ENCODE results near the gene THAP11. TPM values are rescaled to one million over a fixed set of nuclear protein-coding genes. Genes with fewer than 3 reads are reported as not detected.

The THAP11 gene
- total and polyA plus RNA-seq, 2 experiments from 2014 or later = 37.3 to 115 TPM

- TF ChIP-seq, protein P1, sequence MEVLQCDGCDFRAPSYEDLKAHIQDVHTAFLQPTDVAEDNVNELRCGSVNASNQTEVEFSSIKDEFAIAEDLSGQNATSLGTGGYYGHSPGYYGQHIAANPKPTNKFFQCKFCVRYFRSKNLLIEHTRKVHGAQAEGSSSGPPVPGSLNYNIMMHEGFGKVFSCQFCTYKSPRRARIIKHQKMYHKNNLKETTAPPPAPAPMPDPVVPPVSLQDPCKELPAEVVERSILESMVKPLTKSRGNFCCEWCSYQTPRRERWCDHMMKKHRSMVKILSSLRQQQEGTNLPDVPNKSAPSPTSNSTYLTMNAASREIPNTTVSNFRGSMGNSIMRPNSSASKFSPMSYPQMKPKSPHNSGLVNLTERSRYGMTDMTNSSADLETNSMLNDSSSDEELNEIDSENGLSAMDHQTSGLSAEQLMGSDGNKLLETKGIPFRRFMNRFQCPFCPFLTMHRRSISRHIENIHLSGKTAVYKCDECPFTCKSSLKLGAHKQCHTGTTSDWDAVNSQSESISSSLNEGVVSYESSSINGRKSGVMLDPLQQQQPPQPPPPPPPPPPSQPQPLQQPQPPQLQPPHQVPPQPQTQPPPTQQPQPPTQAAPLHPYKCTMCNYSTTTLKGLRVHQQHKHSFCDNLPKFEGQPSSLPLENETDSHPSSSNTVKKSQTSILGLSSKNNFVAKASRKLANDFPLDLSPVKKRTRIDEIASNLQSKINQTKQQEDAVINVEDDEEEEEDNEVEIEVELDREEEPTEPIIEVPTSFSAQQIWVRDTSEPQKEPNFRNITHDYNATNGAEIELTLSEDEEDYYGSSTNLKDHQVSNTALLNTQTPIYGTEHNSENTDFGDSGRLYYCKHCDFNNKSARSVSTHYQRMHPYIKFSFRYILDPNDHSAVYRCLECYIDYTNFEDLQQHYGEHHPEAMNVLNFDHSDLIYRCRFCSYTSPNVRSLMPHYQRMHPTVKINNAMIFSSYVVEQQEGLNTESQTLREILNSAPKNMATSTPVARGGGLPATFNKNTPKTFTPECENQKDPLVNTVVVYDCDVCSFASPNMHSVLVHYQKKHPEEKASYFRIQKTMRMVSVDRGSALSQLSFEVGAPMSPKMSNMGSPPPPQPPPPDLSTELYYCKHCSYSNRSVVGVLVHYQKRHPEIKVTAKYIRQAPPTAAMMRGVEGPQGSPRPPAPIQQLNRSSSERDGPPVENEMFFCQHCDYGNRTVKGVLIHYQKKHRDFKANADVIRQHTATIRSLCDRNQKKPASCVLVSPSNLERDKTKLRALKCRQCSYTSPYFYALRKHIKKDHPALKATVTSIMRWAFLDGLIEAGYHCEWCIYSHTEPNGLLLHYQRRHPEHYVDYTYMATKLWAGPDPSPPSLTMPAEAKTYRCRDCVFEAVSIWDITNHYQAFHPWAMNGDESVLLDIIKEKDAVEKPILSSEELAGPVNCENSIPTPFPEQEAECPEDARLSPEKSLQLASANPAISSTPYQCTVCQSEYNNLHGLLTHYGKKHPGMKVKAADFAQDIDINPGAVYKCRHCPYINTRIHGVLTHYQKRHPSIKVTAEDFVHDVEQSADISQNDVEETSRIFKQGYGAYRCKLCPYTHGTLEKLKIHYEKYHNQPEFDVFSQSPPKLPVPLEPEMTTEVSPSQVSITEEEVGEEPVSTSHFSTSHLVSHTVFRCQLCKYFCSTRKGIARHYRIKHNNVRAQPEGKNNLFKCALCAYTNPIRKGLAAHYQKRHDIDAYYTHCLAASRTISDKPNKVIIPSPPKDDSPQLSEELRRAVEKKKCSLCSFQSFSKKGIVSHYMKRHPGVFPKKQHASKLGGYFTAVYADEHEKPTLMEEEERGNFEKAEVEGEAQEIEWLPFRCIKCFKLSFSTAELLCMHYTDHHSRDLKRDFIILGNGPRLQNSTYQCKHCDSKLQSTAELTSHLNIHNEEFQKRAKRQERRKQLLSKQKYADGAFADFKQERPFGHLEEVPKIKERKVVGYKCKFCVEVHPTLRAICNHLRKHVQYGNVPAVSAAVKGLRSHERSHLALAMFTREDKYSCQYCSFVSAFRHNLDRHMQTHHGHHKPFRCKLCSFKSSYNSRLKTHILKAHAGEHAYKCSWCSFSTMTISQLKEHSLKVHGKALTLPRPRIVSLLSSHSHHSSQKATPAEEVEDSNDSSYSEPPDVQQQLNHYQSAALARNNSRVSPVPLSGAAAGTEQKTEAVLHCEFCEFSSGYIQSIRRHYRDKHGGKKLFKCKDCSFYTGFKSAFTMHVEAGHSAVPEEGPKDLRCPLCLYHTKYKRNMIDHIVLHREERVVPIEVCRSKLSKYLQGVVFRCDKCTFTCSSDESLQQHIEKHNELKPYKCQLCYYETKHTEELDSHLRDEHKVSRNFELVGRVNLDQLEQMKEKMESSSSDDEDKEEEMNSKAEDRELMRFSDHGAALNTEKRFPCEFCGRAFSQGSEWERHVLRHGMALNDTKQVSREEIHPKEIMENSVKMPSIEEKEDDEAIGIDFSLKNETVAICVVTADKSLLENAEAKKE (CRISPR knock-in tag; IDR thresholded peaks at IDR 0.05) = no peak
- TF ChIP-seq ETS1 (IDR thresholded peaks at IDR 0.05) (no peak), NANOG (IDR thresholded peaks at IDR 0.05; ENCODE audit: borderline replicate concordance) (no peak), STAT1 (IDR thresholded peaks at IDR 0.05; ENCODE audit: unreplicated experiment) (no peak), CTCF (conservative IDR thresholded peaks at IDR 0.05; ENCODE audit: low read depth in 2 of 2) (no peak), CREB1 (CRISPR knock-in tag; IDR thresholded peaks at IDR 0.05; ENCODE audit: low read depth) (no peak)
Measured at GRCh38 chr16:67881621-67882161, 39.6 kb downstream of the THAP11 start (continued).
